AG09319 (cell line): ENCODE measurements around the gene LRRC56.

Experiments
- DNase-seq: peaks from one replicate; pipeline ENCODE4 v3.0.0-alpha.2; 2010; ENCODE audit warnings: low read depth; ENCODE audit errors: extremely low read depth
- CTCF ChIP-seq: IDR thresholded peaks from 2 replicates; pipeline ENCODE4 v1.5.1; 2011; ENCODE audit warnings: low read depth, mild to moderate bottlenecking, inconsistent platforms, low read length, moderate library complexity

Gene LRRC56

DNA sequence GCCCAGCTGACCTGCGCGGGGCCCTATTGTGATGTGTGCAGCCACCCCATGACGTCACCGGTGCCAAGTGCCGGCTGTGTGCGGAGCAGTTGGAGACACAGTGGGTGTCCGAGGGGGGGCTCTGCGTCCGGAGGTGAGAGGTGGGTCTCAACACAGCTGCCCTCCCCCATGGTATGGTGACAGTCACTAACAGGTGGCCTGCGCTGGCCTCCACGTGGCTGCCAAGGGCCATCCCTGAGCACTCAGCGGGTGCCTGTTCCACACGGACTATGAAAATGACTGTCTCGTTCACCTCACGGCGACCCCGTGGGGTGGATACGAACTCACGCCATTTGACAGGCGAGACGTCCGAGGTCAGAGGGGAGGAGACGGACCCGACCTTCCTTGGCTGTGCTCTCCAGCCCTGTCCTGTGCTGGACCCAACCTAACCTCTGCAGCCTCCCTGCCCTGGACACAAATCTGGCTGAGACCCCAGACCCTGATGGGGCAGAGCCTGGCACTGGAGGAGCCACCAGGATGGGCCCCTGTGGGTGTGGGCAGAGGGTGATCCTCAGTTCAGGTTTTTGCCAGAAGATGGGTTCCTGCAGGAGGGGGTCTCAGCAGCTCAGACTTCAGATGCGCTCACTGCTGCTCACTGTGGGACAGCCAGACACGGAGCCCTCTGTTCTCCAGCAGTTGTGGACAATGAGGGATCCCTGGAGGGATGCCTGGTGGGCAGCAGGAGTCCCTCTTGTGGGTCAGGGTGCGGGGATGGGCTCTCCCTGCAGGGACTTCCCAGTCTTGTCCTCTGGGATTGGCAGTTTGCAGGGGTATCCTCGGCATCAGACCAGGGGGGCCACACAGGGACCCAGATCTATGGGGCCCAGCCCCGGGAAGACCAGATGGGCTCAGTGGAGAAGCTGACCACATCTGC lies 8.3 kb upstream of the LRRC56 start:
- TF ChIP-seq CTCF: no peak

DNA sequence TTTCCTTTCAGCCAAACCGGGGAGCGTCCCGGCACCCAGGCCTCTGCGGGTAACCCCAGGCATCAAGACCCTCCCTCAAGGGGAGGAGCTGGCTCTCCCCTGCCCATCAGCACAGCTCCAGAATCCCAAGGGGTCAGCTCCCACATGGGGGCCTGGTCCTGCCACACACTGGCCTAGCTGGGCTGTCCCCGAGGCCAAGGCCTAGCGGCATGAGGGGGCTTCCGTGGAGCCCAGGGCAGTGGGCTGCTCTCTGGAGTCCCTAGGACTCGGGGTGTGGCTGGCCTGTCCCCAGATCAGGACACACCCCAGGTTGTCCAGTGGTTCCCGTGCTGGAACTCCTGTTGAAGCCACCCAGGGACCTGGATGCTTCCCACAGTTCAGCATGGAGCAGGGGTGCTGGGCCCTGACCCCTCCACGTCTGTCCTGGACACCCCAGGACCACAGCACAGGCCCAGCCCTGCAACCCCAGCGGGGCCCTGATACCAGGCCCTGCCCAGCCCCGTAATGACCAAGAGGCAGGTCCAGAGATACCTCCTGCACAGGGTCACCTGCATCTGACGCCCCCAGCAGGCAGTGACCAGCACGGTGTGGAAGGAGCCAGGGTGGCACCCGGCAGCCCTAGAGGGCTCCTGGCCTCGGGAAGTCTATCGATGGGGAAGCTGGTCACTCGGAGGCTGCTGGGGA lies 7.5 kb upstream of the LRRC56 start:
- DNase-seq: no peak
- TF ChIP-seq CTCF: no peak

More for the DNA sequence above, 8.3 kb upstream of the LRRC56 start:
- DNase-seq: no peak

DNA sequence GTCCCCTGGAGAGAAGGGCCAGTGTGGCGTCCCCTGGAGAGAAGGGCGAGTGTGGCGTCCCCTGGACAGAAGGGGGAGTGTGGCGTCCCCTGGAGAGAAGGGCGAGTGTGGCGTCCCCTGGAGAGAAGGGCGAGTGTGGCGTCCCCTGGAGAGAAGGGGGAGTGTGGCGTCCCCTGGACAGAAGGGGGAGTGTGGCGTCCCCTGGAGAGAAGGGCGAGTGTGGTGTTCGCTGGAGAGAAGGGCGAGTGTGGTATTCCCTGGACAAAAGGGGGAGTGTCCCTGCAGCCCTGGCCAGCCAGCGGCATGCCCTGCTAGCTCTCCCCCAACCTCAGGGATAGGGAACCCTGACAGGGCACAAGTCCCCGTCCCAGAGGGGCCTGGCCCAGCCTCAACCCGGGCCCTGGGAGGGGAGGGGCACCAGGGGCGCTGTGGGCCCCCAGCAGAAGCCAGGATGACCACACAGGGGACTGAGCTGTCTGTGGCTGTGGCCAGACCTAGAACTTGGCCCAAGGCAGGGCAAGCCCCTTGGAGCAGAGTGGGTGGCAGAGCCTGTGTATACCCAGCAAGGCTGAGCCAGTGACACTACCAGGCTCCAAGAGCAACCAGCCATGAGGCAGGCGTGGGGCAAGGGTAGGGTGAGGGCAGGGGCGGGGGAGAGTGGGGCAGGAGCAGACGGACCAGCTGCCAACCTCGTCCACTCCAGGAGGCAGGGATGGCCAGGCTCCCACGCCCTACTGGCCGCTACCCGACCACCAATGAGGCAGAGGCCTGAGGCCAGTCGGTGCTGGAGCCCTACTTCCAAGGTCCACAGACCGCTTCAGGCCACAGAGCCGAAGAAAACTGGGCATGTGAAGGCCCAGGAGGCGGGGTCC lies 6.1 kb upstream of the LRRC56 start:
- no peak for DNase-seq
- no peak for TF ChIP-seq CTCF

GRCh38 chr11:531919-532526 lies 5.3 kb upstream of the LRRC56 start:
- DNase-seq: no peak
- TF ChIP-seq CTCF: no peak

DNA sequence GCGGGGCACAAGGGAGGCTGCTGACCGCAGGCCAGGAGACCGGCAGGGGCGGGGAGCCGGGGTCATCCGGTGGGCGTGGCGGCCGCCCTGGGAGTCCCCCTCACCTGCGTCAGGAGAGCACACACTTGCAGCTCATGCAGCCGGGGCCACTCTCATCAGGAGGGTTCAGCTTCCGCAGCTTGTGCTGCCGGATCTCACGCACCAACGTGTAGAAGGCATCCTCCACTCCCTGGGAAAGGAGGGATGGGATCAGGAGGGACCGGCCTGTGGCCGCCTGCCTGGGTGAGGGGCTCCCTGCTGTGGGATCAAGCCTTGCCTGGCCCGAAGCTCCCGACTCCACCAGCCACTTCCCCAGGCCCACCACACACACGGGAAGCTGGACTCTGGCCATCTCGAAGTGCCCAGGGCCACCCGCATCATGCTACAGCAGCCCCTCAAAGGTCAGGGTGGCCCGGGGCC lies 4.8 kb upstream of the LRRC56 start:
- TF ChIP-seq CTCF: no peak
- no peak for DNase-seq

- DNase-seq: no peak
- TF ChIP-seq CTCF: no peak
Observed at GRCh38 chr11:532986-533585, 4.2 kb upstream of the LRRC56 start.
